ENCODE results near the gene OSBPL6. TPM values are rescaled to one million over a fixed set of nuclear protein-coding genes. Genes with fewer than 3 reads are reported as not detected.
A peak's percentile ranks its signal among the peaks of the same experiment; 100 is the strongest.

Gene OSBPL6
- total and polyA plus RNA-seq, 3 experiments from 2014 or later, result 0.33 to 1.6 (median 1.2) TPM

DNA sequence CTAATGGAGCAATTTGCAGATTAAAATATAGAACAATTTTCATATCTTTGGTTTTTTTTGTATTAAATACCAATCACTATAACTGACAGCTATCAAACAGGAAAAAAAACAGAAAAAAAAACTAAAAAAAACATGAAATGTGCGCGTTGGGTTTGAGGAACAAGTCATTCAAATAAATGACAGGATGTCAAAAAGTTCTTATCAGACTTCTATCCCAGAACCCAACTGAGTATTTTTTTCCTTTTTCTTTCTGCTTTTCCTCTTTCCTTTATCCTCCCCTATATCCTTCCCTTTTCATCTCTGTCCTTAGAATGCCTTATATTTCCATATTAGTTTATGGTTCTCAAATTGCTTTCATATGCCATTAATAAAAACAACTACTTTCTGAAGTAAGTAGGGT, 242.3 kb downstream of the OSBPL6 start:
- peaks cover 22% of the 10 kb centered on the region for H3K36me3 ChIP-seq (ENCODE audit: insufficient read depth, low read length)

DNA sequence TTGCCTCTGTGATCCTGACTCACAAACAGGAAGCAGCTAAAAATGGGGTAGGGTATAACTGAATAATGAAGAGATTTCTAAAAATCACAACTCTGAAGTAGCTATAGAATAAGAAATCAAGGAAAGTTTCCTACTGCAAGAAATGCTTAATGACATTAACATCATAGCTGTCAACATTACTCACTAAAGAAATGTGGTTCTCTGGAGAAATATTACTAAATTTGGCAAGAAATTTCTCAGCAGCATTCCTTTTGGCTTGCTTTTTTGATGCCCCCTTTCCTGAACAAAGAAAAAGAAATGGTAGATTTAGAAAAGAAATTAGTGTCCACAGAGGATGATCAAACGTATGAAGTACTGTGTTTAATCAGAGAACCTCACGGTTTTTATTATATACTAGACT, 247.1 kb downstream of the OSBPL6 start:
- no peak overlapping the region for H3K27ac ChIP-seq (ENCODE audit: low read depth, low read length)
- Mint-ChIP-seq H3K27me3 (no peaks in the 10 kb centered on the region), H3K27ac (peak overlapping the region in 1 of 8 donors; percentile 62), H3K36me3 (peaks cover 0 to 73% (median 30%) of the 10 kb centered on the region in 3 donors), H3K4me1 (peaks cover 2 to 9% (median 9%) of the 10 kb centered on the region in 3 donors), H3K4me3 (no peak overlapping the region), H3K9me3 (no peaks in the 10 kb centered on the region)
- H3K4me3 ChIP-seq (ENCODE audit: low read length), result no peak overlapping the region
- no peaks in the 10 kb centered on the region for H3K27me3 ChIP-seq (ENCODE audit: insufficient read depth, low read length, poor library complexity, severe bottlenecking)
- H3K9me3 ChIP-seq (ENCODE audit: low read length), result no peaks in the 10 kb centered on the region
- no peaks in the 10 kb centered on the region for H3K4me1 ChIP-seq (ENCODE audit: insufficient read depth, low read length)
- ChIA-PET POLR2A (interaction anchor here (0.6 kb wide), 1 partner anchor 9 kb away, joined by 4 read pairs; no protein-coding TSS in a partner anchor), CTCF (interaction anchor here (0.9 kb wide), 1 partner anchor 8 kb away, joined by 3 read pairs; no protein-coding TSS in a partner anchor)
- no peak for DNase-seq
- H3K36me3 ChIP-seq (ENCODE audit: insufficient read depth, low read length), result peaks cover 30% of the 10 kb centered on the region

More for the DNA sequence above, 242.3 kb downstream of the OSBPL6 start:
- Mint-ChIP-seq H3K9me3 (no peaks in the 10 kb centered on the region), H3K4me1 (no peaks in the 10 kb centered on the region), H3K27ac (no peak overlapping the region), H3K27me3 (no peaks in the 10 kb centered on the region), H3K36me3 (peaks cover 3 to 80% (median 32%) of the 10 kb centered on the region in 3 donors), H3K4me3 (no peak overlapping the region)
- DNase-seq, result no peak
- POLR2A ChIA-PET, result no interaction called here
- CTCF ChIA-PET, result interaction anchor here (2.6 kb wide), 1 partner anchor 14 kb away, joined by 9 read pairs; the partner anchor contains the start of genes PJVK and PRKRA
- no peaks in the 10 kb centered on the region for H3K27me3 ChIP-seq (ENCODE audit: insufficient read depth, low read length, poor library complexity, severe bottlenecking)
- no peak overlapping the region for H3K4me3 ChIP-seq (ENCODE audit: low read length)
- no peaks in the 10 kb centered on the region for H3K9me3 ChIP-seq (ENCODE audit: low read length)
- no peak overlapping the region for H3K27ac ChIP-seq (ENCODE audit: low read depth, low read length)
- no peaks in the 10 kb centered on the region for H3K4me1 ChIP-seq (ENCODE audit: insufficient read depth, low read length)

DNA sequence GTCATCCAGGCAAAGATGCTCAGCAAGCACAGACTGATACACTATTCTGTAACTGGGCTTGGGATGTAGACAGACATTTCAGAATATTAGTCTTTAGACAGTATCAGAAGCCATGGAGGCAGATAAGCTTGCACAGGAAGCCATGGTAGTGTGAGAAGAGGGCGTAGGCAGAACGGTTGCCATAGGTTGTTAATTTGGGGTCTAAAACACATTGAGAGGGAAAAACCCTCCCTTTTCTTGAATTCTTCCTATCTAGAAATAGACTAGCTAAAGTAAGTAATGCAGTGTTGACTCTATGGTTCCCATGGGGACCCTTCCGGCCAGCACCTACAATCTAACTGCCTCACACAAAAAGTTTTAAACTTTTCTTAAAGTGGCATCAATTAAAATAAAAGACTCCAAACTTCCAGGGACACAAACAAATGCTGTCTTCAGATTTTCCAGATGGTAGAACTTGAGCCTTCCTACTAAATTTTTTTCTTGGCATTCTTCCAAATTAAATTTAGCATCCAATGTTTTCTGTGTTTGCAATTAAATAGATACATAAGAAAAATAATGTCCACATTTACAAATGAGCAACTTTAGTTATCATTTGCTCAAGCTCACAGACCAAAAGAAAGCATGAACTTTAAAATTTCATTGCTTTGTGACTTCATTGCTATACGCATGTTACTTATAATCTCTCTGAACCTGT, 254.8 kb downstream of the OSBPL6 start:
- H3K4me3 Mint-ChIP-seq, result peak overlapping the region; percentile 23 to 95 (median 86)
- peak overlapping the region; percentile 59 to 96 (median 94) for H3K27ac Mint-ChIP-seq
- H3K27me3 Mint-ChIP-seq, result peaks cover 0 to 2% of the 10 kb centered on the region in 2 donors
- peaks cover 25% of the 10 kb centered on the region for H3K4me1 ChIP-seq (ENCODE audit: insufficient read depth, low read length)
- DNase-seq, result no peak
- ChIA-PET POLR2A (interaction anchor here (0.6 to 2.7 kb wide), 3 partner anchors 30 to 1229 kb away, joined by 3 to 25 read pairs (median 6); no protein-coding TSS in a partner anchor), CTCF (interaction anchor here (0.9 to 3.2 kb wide), 4 partner anchors 8 to 69 kb away, joined by 3 to 27 read pairs (median 3); no protein-coding TSS in a partner anchor)
- no peaks in the 10 kb centered on the region for H3K9me3 ChIP-seq (ENCODE audit: low read length)
- peaks cover 0 to 46% (median 11%) of the 10 kb centered on the region in 3 donors for H3K36me3 Mint-ChIP-seq
- H3K27me3 ChIP-seq (ENCODE audit: insufficient read depth, low read length, poor library complexity, severe bottlenecking), result no peaks in the 10 kb centered on the region
- H3K4me3 ChIP-seq (ENCODE audit: low read length), result no peak overlapping the region
- no peaks in the 10 kb centered on the region for H3K9me3 Mint-ChIP-seq
- H3K27ac ChIP-seq (ENCODE audit: low read depth, low read length), result peak overlapping the region; percentile 88
- peaks cover 23% of the 10 kb centered on the region for H3K36me3 ChIP-seq (ENCODE audit: insufficient read depth, low read length)
- peaks cover 28 to 44% (median 35%) of the 10 kb centered on the region in 3 donors for H3K4me1 Mint-ChIP-seq

DNA sequence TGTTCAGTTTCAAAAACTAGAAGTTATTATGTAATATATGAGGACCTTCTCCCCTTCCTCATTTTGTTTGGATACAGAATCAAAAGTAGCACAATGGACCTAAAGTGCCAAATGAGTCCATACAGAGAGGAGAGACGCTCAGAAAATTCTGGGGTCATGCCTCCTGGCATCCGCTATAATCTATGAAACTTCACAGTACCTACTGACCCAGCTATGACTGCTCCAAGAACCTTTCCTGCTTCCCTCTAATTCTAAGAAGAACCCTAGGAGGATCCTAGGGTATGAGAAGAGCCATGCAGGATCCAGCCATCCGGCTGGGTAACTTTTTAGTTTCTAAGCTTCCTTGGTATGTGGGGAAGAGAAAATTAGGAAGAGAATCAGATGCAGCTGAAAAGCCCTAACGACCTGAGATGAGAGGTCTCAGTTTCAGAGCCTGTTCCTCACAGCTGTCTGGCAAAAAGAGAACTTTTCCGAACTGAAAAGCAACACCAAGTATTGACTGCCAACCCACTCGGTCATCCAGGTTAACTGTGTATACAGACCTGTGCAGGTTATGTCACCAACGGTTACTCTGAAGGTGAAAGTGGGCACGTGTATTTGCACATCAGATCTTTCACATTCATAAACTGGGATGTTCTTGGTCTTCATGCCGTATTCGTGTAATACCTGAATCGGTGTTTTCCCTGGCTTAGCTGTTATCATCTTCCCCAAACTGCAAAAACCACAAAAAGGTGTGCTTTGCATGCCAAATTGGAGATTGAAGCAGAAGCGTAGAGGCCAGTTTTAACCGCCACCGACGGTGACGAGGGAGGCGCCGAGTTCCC, 255.6 kb downstream of the OSBPL6 start:
- Mint-ChIP-seq H3K36me3 (peaks cover 0 to 40% (median 12%) of the 10 kb centered on the region in 3 donors), H3K27ac (peak overlapping the region; percentile 90 to 97 (median 96)), H3K9me3 (no peaks in the 10 kb centered on the region), H3K27me3 (peaks cover 0 to 2% of the 10 kb centered on the region in 2 donors), H3K4me1 (peaks cover 28 to 43% (median 31%) of the 10 kb centered on the region in 3 donors), H3K4me3 (peak overlapping the region; percentile 86 to 96 (median 89))
- POLR2A ChIA-PET, result interaction anchor here (0.6 to 2.7 kb wide), 4 partner anchors 8 to 1230 kb away, joined by 3 to 25 read pairs (median 5); no protein-coding TSS in a partner anchor
- peak in 1 of 5 donors; percentile 12 for DNase-seq
- peak overlapping the region; percentile 64 for H3K4me3 ChIP-seq (ENCODE audit: low read length)
- H3K4me1 ChIP-seq (ENCODE audit: insufficient read depth, low read length), result peaks cover 25% of the 10 kb centered on the region
- CTCF ChIA-PET, result interaction anchor here (0.8 to 3.2 kb wide), 8 partner anchors 9 to 73 kb away, joined by 3 to 27 read pairs (median 3); no protein-coding TSS in a partner anchor
- peak overlapping the region; percentile 88 for H3K27ac ChIP-seq (ENCODE audit: low read depth, low read length)
- H3K27me3 ChIP-seq (ENCODE audit: insufficient read depth, low read length, poor library complexity, severe bottlenecking), result no peaks in the 10 kb centered on the region
- no peaks in the 10 kb centered on the region for H3K9me3 ChIP-seq (ENCODE audit: low read length)
- peaks cover 19% of the 10 kb centered on the region for H3K36me3 ChIP-seq (ENCODE audit: insufficient read depth, low read length)

DNA sequence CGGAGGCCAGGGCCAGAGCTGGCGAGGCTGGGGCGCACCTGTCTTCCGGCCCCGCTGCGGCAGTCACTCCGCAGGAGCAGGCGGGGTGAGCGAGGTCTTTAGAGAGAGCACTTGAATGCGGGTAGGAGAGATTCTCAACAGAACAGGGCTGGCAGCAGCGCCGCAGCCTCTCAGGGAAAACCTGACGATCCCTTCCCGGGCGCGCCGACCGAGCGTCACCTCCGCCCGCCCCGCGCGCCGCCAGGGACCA, 256.1 kb downstream of the OSBPL6 start:
- Histone ChIP-seq H3K27ac (ENCODE audit: low read depth, low read length) (peak overlapping the region; percentile 88), H3K36me3 (ENCODE audit: insufficient read depth, low read length) (peaks cover 13% of the 10 kb centered on the region), H3K4me3 (ENCODE audit: low read length) (peak overlapping the region; percentile 64), H3K4me1 (ENCODE audit: insufficient read depth, low read length) (peaks cover 25% of the 10 kb centered on the region), H3K9me3 (ENCODE audit: low read length) (no peaks in the 10 kb centered on the region), H3K27me3 (ENCODE audit: insufficient read depth, low read length, poor library complexity, severe bottlenecking) (no peaks in the 10 kb centered on the region)
- CTCF ChIA-PET, result interaction anchor here (0.8 to 3.2 kb wide), 8 partner anchors 9 to 72 kb away, joined by 3 to 27 read pairs (median 4); partner anchors contain the start of gene PLEKHA3
- DNase-seq, result peak in 3 of 5 donors; percentile 68 to 85 (median 76)
- Mint-ChIP-seq H3K27me3 (peaks cover 0 to 2% of the 10 kb centered on the region in 2 donors), H3K36me3 (peaks cover 0 to 34% (median 11%) of the 10 kb centered on the region in 3 donors), H3K27ac (peak overlapping the region; percentile 90 to 97 (median 96)), H3K9me3 (no peaks in the 10 kb centered on the region), H3K4me3 (peak overlapping the region; percentile 86 to 96 (median 89)), H3K4me1 (peaks cover 27 to 38% (median 31%) of the 10 kb centered on the region in 3 donors)
- POLR2A ChIA-PET, result interaction anchor here (0.6 to 2.7 kb wide), 5 partner anchors 9 to 36 kb away, joined by 4 to 25 read pairs (median 6); no protein-coding TSS in a partner anchor

DNA sequence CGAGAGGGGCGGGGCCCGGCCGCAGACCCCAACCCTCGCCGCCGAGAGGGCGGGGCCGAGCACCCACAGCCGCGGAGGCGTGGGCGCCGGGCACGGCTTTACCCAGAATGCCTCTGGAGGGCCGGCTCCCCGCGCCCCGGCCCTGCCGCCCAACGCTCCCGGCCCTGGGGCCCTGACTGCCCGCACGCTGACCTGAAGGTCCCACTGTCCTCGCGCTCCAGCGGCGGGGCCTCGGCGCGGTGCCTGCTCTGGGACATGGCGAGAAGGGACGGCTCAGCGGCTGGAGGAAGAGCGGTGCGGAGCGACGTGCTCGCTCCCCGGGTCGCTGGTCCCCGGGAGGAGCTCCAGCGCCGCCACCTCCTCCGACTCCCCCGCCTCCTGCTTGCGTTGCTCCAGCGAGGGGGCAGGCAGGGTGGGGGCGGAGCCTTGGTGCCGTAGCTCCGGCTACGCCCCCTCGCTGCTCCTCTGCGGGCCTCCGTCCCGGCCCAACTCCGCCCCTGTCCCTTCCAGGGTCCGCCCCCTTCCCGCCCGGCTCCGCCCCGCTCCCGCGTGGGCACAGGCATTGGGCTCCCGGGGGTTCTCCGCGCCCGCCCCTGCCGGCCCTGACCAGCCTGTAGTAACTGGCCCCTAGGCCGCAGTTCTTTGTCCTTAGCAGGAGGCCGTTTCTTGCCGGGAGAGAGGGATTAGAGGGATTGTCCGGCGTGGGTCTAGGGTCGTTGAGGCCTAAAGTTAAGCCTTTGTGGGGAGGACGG, 256.6 kb downstream of the OSBPL6 start, which contains the start of the genes PJVK and PRKRA:
PJVK (plus strand) TSS at position 605 of the 752 bp plus-strand sequence. CDS start 2,032 bp downstream, outside the sequence.
PRKRA (minus strand) TSS at position 402 of the 752 bp plus-strand sequence; CDS start at position 257, 145 bp downstream.
- peak within 1 kb of the TSS; percentile 64 for H3K4me3 ChIP-seq (ENCODE audit: low read length)
- peak within 1 kb of the TSS; percentile 88 for H3K27ac ChIP-seq (ENCODE audit: low read depth, low read length)
- H3K4me1 ChIP-seq (ENCODE audit: insufficient read depth, low read length), result peaks cover 25% of the 10 kb centered on the region
- Mint-ChIP-seq H3K4me1 (peaks cover 27 to 38% (median 31%) of the 10 kb centered on the region in 3 donors), H3K4me3 (peak within 1 kb of the TSS; percentile 86 to 96 (median 89)), H3K9me3 (no peaks in the 10 kb centered on the region), H3K27ac (peak within 1 kb of the TSS; percentile 91 to 97 (median 96)), H3K36me3 (peaks cover 0 to 32% (median 11%) of the 10 kb centered on the region in 3 donors), H3K27me3 (peaks cover 0 to 2% of the 10 kb centered on the region in 2 donors)
- ChIA-PET POLR2A (interaction anchor here (0.6 to 2.7 kb wide), 9 partner anchors 9 to 72 kb away, joined by 3 to 25 read pairs (median 4); no protein-coding TSS in a partner anchor), CTCF (interaction anchor here (0.7 to 3.2 kb wide), 8 partner anchors 16 to 339 kb away, joined by 3 to 27 read pairs (median 4); partner anchors contain the start of genes PLEKHA3 and RBM45)
- peaks cover 12% of the 10 kb centered on the region for H3K36me3 ChIP-seq (ENCODE audit: insufficient read depth, low read length)
- no peaks in the 10 kb centered on the region for H3K9me3 ChIP-seq (ENCODE audit: low read length)
- peak; percentile 93 to 96 (median 95) for DNase-seq
- H3K27me3 ChIP-seq (ENCODE audit: insufficient read depth, low read length, poor library complexity, severe bottlenecking), result no peaks in the 10 kb centered on the region
